KMS-11 (cell line): ENCODE measurements around the gene SIRPA.

ENCODE experiments used
- H2AFZ ChIP-seq: fragments of 200-600 bp; sonication (generic); 2 replicates; pipeline ENCODE4 v1.6.1; 2016; ENCODE audit warnings: antibody characterized with exemption, mixed run types, low read depth
- H3K27ac ChIP-seq: fragments of 200-600 bp; sonication (generic); 2 replicates; pipeline ENCODE4 v1.6.1; 2016; ENCODE audit warnings: mild to moderate bottlenecking, mixed run types
- H3K27me3 ChIP-seq: fragments of 200-600 bp; sonication (generic); 2 replicates; pipeline ENCODE4 v1.6.1; 2017; ENCODE audit warnings: mild to moderate bottlenecking, low read depth, mixed run types, moderate library complexity; ENCODE audit not compliant: insufficient read depth
- H3K36me3 ChIP-seq: fragments of 200-600 bp; sonication (generic); 2 replicates; pipeline ENCODE4 v1.6.1; 2017; ENCODE audit warnings: mild to moderate bottlenecking, mixed run types; ENCODE audit not compliant: insufficient read depth
- H3K4me1 ChIP-seq: fragments of 200-600 bp; sonication (generic); 2 replicates; pipeline ENCODE4 v1.6.1; 2016; ENCODE audit warnings: mild to moderate bottlenecking, low read depth, mixed run types; ENCODE audit not compliant: poor library complexity, severe bottlenecking
- H3K4me2 ChIP-seq: fragments of 200-600 bp; sonication (generic); 2 replicates; pipeline ENCODE4 v1.7.0; 2016; ENCODE audit warnings: mild to moderate bottlenecking, mixed run types
- H3K4me3 ChIP-seq: fragments of 200-600 bp; sonication (generic); IDR thresholded peaks from 2 replicates; pipeline ENCODE4 v1.6.1; 2017; ENCODE audit warnings: low read depth, low read length, mixed read lengths; ENCODE audit not compliant: insufficient read depth
- H3K79me2 ChIP-seq: fragments of 200-600 bp; sonication (generic); 2 replicates; pipeline ENCODE4 v1.6.1; 2016; ENCODE audit warnings: low read depth, mixed run types; ENCODE audit not compliant: insufficient read depth
- H3K9ac ChIP-seq: fragments of 200-600 bp; sonication (generic); 2 replicates; pipeline ENCODE4 v1.6.1; 2016; ENCODE audit warnings: mild to moderate bottlenecking, mixed run types
- H4K20me1 ChIP-seq: fragments of 200-600 bp; sonication (generic); 2 replicates; pipeline ENCODE4 v1.6.1; 2016; ENCODE audit warnings: mild to moderate bottlenecking, mixed run types; ENCODE audit not compliant: insufficient read depth
- CTCF ChIP-seq: fragments of 200-600 bp; sonication (generic); conservative IDR thresholded peaks from 2 replicates; pipeline ENCODE4 v1.6.1; 2017; ENCODE audit warnings: low read depth, mild to moderate bottlenecking, antibody characterized with exemption, low read length, moderate library complexity, mixed read lengths

The SIRPA gene

GRCh38 chr20:1915725-1916124 lies 20.5 kb downstream of the SIRPA start:
- Histone ChIP-seq H3K27ac (no peak overlapping the region), H3K4me3 (no peak overlapping the region)

GRCh38 chr20:1917786-1918185 lies 22.6 kb downstream of the SIRPA start:
- no peaks in the 10 kb centered on the region for H3K36me3 ChIP-seq
- no peaks in the 10 kb centered on the region for H3K4me1 ChIP-seq
- H3K4me2 ChIP-seq: no peak overlapping the region
- no peak for TF ChIP-seq CTCF
- H3K4me3 ChIP-seq: no peak overlapping the region
- no peaks in the 10 kb centered on the region for H3K79me2 ChIP-seq
- no peak overlapping the region for H3K9ac ChIP-seq
- no peaks in the 10 kb centered on the region for H3K27me3 ChIP-seq
- no peaks in the 10 kb centered on the region for H4K20me1 ChIP-seq
- no peak overlapping the region for H2AFZ ChIP-seq
- H3K27ac ChIP-seq: no peak overlapping the region

More at GRCh38 chr20:1915725-1916124, 20.5 kb downstream of the SIRPA start:
- Histone ChIP-seq H3K27me3 (no peaks in the 10 kb centered on the region), H3K36me3 (no peaks in the 10 kb centered on the region), H3K4me1 (no peaks in the 10 kb centered on the region), H3K79me2 (no peaks in the 10 kb centered on the region), H3K9ac (no peak overlapping the region), H3K4me2 (no peak overlapping the region), H2AFZ (no peak overlapping the region), H4K20me1 (no peaks in the 10 kb centered on the region)
- TF ChIP-seq CTCF: no peak

- Histone ChIP-seq H3K27me3 (no peaks in the 10 kb centered on the region), H3K4me1 (no peaks in the 10 kb centered on the region), H4K20me1 (no peaks in the 10 kb centered on the region), H2AFZ (no peak overlapping the region), H3K4me3 (no peak overlapping the region), H3K79me2 (no peaks in the 10 kb centered on the region), H3K36me3 (no peaks in the 10 kb centered on the region), H3K9ac (no peak overlapping the region), H3K4me2 (no peak overlapping the region), H3K27ac (no peak overlapping the region)
- TF ChIP-seq CTCF: no peak
These were observed 23.4 kb downstream of the SIRPA start for GRCh38 chr20:1918491-1919165.

GRCh38 chr20:1920252-1920651 lies 25.0 kb downstream of the SIRPA start:
- no peaks in the 10 kb centered on the region for H3K27me3 ChIP-seq
- no peaks in the 10 kb centered on the region for H3K36me3 ChIP-seq
- H3K4me3 ChIP-seq: no peak overlapping the region
- TF ChIP-seq CTCF: no peak
- H3K4me2 ChIP-seq: no peak overlapping the region
- no peaks in the 10 kb centered on the region for H4K20me1 ChIP-seq
- no peaks in the 10 kb centered on the region for H3K79me2 ChIP-seq
- no peak overlapping the region for H3K9ac ChIP-seq
- no peaks in the 10 kb centered on the region for H3K4me1 ChIP-seq
- H2AFZ ChIP-seq: no peak overlapping the region
- H3K27ac ChIP-seq: no peak overlapping the region
